Endothelial cell of umbilical vein (primary cell): ENCODE data around the gene TVP23A. TPM values are rescaled to one million over a fixed set of nuclear protein-coding genes. Genes with fewer than 3 reads are reported as not detected.

Source experiments
- BruUV-seq: library from RNA; stranded (reverse); fragments of 400-500 nt; replicated peaks from 2 replicates; lab custom pipeline; 2021; lab: Mats Ljungman, UMichigan
- CTCF ChIA-PET: fragments of 300-600, 350-600 bp; sonication (Branson Sonifier 250); formaldehyde crosslinking; loops from one replicate; lab custom pipeline; 2021; ENCODE audit warnings: antibody characterized with exemption, inconsistent platforms; lab: Charles Lee
- POLR2A ChIA-PET: fragments of 300-600, 350-600 bp; sonication (Branson Sonifier 250); formaldehyde crosslinking; loops from one replicate; lab custom pipeline; 2021; ENCODE audit warnings: antibody characterized with exemption, inconsistent platforms; lab: Charles Lee
- DNase-seq: peaks from one replicate; pipeline ENCODE4 v3.0.0-alpha.2; 2011; ENCODE audit warnings: low read depth, low spot score
- FAIRE-seq: peaks from 2 replicates; lab custom pipeline; 2011; peaks lifted over from hg19 to GRCh38; lab: Jason Lieb, UNC
- H2AFZ ChIP-seq: 2 replicates; pipeline ENCODE4 v1.6.0; 2012; ENCODE audit warnings: low read depth, low read length, control low read depth, inconsistent platforms
- H3K27ac ChIP-seq: 2 replicates; pipeline ENCODE4 v1.5.1; 2011; ENCODE audit warnings: low read depth, mild to moderate bottlenecking, control low read depth, low read length, moderate library complexity; ENCODE audit not compliant: insufficient read depth
- H3K27me3 ChIP-seq, 2 experiments: 2 replicates each; pipeline versions ENCODE4 v1.6.0 to v1.6.1; 2011; ENCODE audit warnings: low read length in 2 of 2, mixed read lengths in 1 of 2; ENCODE audit not compliant: control insufficient read depth in 2 of 2, insufficient read depth in 2 of 2
- H3K36me3 ChIP-seq, 2 experiments: 2 replicates in 1 of 2; 3 replicates in 1 of 2; pipeline ENCODE4 v1.5.1; 2011; ENCODE audit warnings: low read length in 2 of 2, mild to moderate bottlenecking in 1 of 2, moderate library complexity in 1 of 2; ENCODE audit not compliant: control insufficient read depth in 2 of 2, insufficient read depth in 2 of 2; ENCODE audit errors: extremely low read depth in 1 of 2
- H3K4me1 ChIP-seq: 3 replicates; pipeline ENCODE4 v1.5.1; 2011; ENCODE audit warnings: mild to moderate bottlenecking, low read length; ENCODE audit not compliant: control insufficient read depth, insufficient read depth; ENCODE audit errors: extremely low read depth
- H3K4me2 ChIP-seq: 2 replicates; pipeline ENCODE4 v1.6.1; 2011; ENCODE audit warnings: low read length, control low read depth, mixed read lengths; ENCODE audit not compliant: insufficient read depth
- H3K4me3 ChIP-seq, 3 experiments: fragments of 200-600 bp in 1 of 3; sonication (generic), shearing (Covaris generic) in 1 of 3; replicated peaks in 1 of 3; 2 replicates each; pipeline ENCODE4 v1.5.1; 2011 to 2016; ENCODE audit warnings: control low read depth in 3 of 3, low read length in 3 of 3, mild to moderate bottlenecking in 2 of 3, inconsistent platforms in 1 of 3, low read depth in 1 of 3, moderate library complexity in 1 of 3; ENCODE audit not compliant: insufficient read depth in 1 of 3
- H3K79me2 ChIP-seq: 2 replicates; pipeline ENCODE4 v1.6.0; 2012; ENCODE audit warnings: low read length, inconsistent platforms; ENCODE audit not compliant: control insufficient read depth, insufficient read depth
- H3K9ac ChIP-seq: replicated peaks from 2 replicates; pipeline ENCODE3; 2011; ENCODE audit warnings: low read length, control low read depth; ENCODE audit not compliant: insufficient read depth; ENCODE audit errors: extremely low read depth
- H3K9me1 ChIP-seq: replicated peaks from 3 replicates; pipeline ENCODE4 v1.6.0; 2011; ENCODE audit warnings: mild to moderate bottlenecking, low read length; ENCODE audit not compliant: control insufficient read depth, insufficient read depth; ENCODE audit errors: extremely low read depth
- H3K9me3 ChIP-seq: replicated peaks from 2 replicates; pipeline ENCODE4 v1.5.1; 2012; ENCODE audit warnings: low read length, inconsistent platforms; ENCODE audit not compliant: control insufficient read depth, insufficient read depth
- H4K20me1 ChIP-seq: replicated peaks from 2 replicates; pipeline ENCODE3; 2011; ENCODE audit warnings: mild to moderate bottlenecking, low read length; ENCODE audit not compliant: control insufficient read depth, insufficient read depth; ENCODE audit errors: extremely low read depth
- CTCF ChIP-seq, 2 donors: IDR thresholded peaks; 1 replicate in 1 of 2; 2 replicates in 1 of 2; pipeline ENCODE4 v1.5.1; 2011; ENCODE audit warnings: low read length in 2 of 2, mild to moderate bottlenecking in 2 of 2, moderate library complexity in 2 of 2, control low read depth in 1 of 2, inconsistent platforms in 1 of 2, low read depth in 1 of 2; ENCODE audit not compliant: insufficient read depth in 1 of 2; ENCODE audit errors: extremely low read depth in 1 of 2
- EZH2 ChIP-seq: IDR thresholded peaks from 2 replicates; pipeline ENCODE4 v1.6.1; 2012; ENCODE audit warnings: borderline replicate concordance, low read depth, mild to moderate bottlenecking, moderate library complexity, low read length, inconsistent platforms; ENCODE audit not compliant: severe bottlenecking
- FOS ChIP-seq: IDR thresholded peaks from 2 replicates; pipeline ENCODE4 v1.6.1; 2011; ENCODE audit warnings: mild to moderate bottlenecking, low read length, moderate library complexity, borderline replicate concordance; ENCODE audit not compliant: insufficient read depth
- GATA2 ChIP-seq: IDR thresholded peaks from 2 replicates; pipeline ENCODE4 v1.7.0; 2011; ENCODE audit warnings: low read depth, mild to moderate bottlenecking, moderate library complexity, mixed read lengths, low read length; ENCODE audit not compliant: insufficient read length, insufficient read depth
- JUN ChIP-seq: IDR thresholded peaks from 2 replicates; pipeline ENCODE4 v1.6.1; 2011; ENCODE audit warnings: borderline replicate concordance, low read depth; ENCODE audit not compliant: insufficient read length, insufficient read depth
- MYC ChIP-seq: IDR thresholded peaks from one replicate; pipeline ENCODE4 v1.6.1; 2011; ENCODE audit warnings: mild to moderate bottlenecking, low read depth, low read length
- POLR2A ChIP-seq: IDR thresholded peaks from 2 replicates; pipeline ENCODE4 v1.6.1; 2012; ENCODE audit warnings: low read depth, mild to moderate bottlenecking, control low read depth, low read length
- POLR2AphosphoS5 ChIP-seq: IDR thresholded peaks from 2 replicates; pipeline ENCODE4 v1.6.1; 2012; ENCODE audit warnings: low read depth, mild to moderate bottlenecking, control low read depth, low read length, moderate library complexity; ENCODE audit not compliant: insufficient read depth
- dilution Hi-C: fragments of 300-500 bp; cut with MboI; formaldehyde crosslinking; loops from one replicate; pipeline ENCODE4 v1.15.0; 2019; ENCODE audit warnings: low sequenced_read_pairs; ENCODE audit not compliant: extremely low pct_ligation_motif_present
- intact Hi-C: fragments of 100-400 bp; cut with micrococcal nuclease; formaldehyde crosslinking; loops from one replicate; pipeline ENCODE4 v1.10.0; 2022
- polyA plus RNA-seq, 4 experiments: library from polyadenylated mRNA; depleted of rRNA in 3 of 4; stranded (reverse) in 3 of 4; unstranded in 1 of 4; fragments of >200 nt; gene quantifications; 2 replicates each; pipeline versions ENCODE4 v1.2.1 to v1.2.3, GENCODE V29; 2011 to 2012; ENCODE audit warnings: missing spikeins in 1 of 4
- total RNA-seq: library from RNA; stranded (reverse); gene quantifications from 2 replicates; pipeline ENCODE4 v1.2.3, GENCODE V29; 2021
- TF ChIP-seq, protein P1 (sequence below): IDR thresholded peaks from 2 replicates; pipeline ENCODE4 v1.6.1; 2011; ENCODE audit not compliant: insufficient read depth, insufficient read length

Gene TVP23A
- total and polyA plus RNA-seq, 2 donors (not counting 3 experiments of a cell fraction or from before 2014, with no cell fraction given): not detected

- Histone ChIP-seq H3K9me1 (no peaks in the 10 kb centered on the region), H3K4me3 (no peak overlapping the region), H3K9me3 (no peaks in the 10 kb centered on the region), H3K4me2 (no peak overlapping the region), H3K27me3 (no peaks in the 10 kb centered on the region), H3K9ac (no peak overlapping the region), H2AFZ (no peak overlapping the region), H4K20me1 (no peaks in the 10 kb centered on the region), H3K27ac (no peak overlapping the region), H3K36me3 (peaks cover 6 to 37% of the 10 kb centered on the region in 2 experiments), H3K4me1 (no peaks in the 10 kb centered on the region), H3K79me2 (no peaks in the 10 kb centered on the region)
- DNase-seq: no peak
- ChIA-PET POLR2A (no interaction called here), CTCF (no interaction called here)
- FAIRE-seq: no peak
- dilution Hi-C loops: no loop called here
- TF ChIP-seq GATA2 (no peak), MYC (no peak), CTCF (IDR thresholded peaks at IDR 0.05; ENCODE audit: extremely low read depth in 1 of 2, insufficient read depth in 1 of 2, low read depth in 1 of 2, low read length in 2 of 2) (no peak), POLR2A (no peak), FOS (no peak), JUN (no peak), POLR2AphosphoS5 (no peak), EZH2 (no peak)
- TF ChIP-seq, protein P1, sequence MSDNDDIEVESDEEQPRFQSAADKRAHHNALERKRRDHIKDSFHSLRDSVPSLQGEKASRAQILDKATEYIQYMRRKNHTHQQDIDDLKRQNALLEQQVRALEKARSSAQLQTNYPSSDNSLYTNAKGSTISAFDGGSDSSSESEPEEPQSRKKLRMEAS: no peak
- BruUV-seq: no TSS peak
- intact Hi-C loops: no loop called here
These were observed 57.7 kb downstream of the TVP23A start for GRCh38 chr16:10760858-10761257.
